ENCODE results near the gene APBB3. TPM values are rescaled to one million over a fixed set of nuclear protein-coding genes. Genes with fewer than 3 reads are reported as not detected.
A peak's percentile ranks its signal among the peaks of the same experiment; 100 is the strongest.

The APBB3 gene
- total RNA-seq, 1 donor from 2014 or later, result 47.8 TPM

DNA sequence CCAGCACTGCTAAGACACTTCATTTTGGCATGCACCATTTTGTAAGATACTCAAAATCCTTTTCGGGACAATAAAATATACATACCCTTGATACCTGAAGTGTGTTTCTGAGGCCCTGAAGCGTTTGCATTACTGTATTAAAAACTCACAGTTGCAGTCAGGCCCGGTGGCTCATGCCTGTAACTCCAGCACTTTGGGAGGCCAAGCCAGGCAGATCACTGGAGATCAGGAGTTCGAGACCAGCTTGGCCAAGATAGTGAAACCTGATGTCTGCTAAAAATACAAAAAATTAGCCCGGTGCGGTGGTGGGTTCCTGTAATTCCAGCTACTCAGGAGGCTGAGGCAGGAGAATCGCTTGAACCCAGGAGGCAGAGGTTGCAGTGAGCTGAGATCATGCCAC lies 19.4 kb downstream of the APBB3 start:
- no peak overlapping the region for H3K4me3 Mint-ChIP-seq (ENCODE audit: low read depth)
- no peak for DNase-seq (ENCODE audit: low spot score, unreplicated experiment)
- peak overlapping the region; percentile 1 for H3K27ac Mint-ChIP-seq
- H3K4me1 Mint-ChIP-seq (ENCODE audit: low read depth), result peaks cover 14% of the 10 kb centered on the region
- TF ChIP-seq, protein P1, sequence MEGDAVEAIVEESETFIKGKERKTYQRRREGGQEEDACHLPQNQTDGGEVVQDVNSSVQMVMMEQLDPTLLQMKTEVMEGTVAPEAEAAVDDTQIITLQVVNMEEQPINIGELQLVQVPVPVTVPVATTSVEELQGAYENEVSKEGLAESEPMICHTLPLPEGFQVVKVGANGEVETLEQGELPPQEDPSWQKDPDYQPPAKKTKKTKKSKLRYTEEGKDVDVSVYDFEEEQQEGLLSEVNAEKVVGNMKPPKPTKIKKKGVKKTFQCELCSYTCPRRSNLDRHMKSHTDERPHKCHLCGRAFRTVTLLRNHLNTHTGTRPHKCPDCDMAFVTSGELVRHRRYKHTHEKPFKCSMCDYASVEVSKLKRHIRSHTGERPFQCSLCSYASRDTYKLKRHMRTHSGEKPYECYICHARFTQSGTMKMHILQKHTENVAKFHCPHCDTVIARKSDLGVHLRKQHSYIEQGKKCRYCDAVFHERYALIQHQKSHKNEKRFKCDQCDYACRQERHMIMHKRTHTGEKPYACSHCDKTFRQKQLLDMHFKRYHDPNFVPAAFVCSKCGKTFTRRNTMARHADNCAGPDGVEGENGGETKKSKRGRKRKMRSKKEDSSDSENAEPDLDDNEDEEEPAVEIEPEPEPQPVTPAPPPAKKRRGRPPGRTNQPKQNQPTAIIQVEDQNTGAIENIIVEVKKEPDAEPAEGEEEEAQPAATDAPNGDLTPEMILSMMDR (IDR thresholded peaks at IDR 0.05; ENCODE audit: unreplicated experiment), result no peak
- H3K36me3 Mint-ChIP-seq (ENCODE audit: insufficient read depth), result peaks cover 13% of the 10 kb centered on the region
- no peaks in the 10 kb centered on the region for H3K9me3 Mint-ChIP-seq (ENCODE audit: low read depth)
- no peaks in the 10 kb centered on the region for H3K27me3 Mint-ChIP-seq

- no peaks in the 10 kb centered on the region for H3K9me3 Mint-ChIP-seq (ENCODE audit: low read depth)
- H3K27me3 Mint-ChIP-seq, result no peaks in the 10 kb centered on the region
- H3K4me3 Mint-ChIP-seq (ENCODE audit: low read depth), result no peak overlapping the region
- TF ChIP-seq, protein P1 (IDR thresholded peaks at IDR 0.05; ENCODE audit: unreplicated experiment), result no peak
- H3K27ac Mint-ChIP-seq, result no peak overlapping the region
- H3K36me3 Mint-ChIP-seq (ENCODE audit: insufficient read depth), result peaks cover 19% of the 10 kb centered on the region
- H3K4me1 Mint-ChIP-seq (ENCODE audit: low read depth), result peaks cover 12% of the 10 kb centered on the region
- DNase-seq (ENCODE audit: low spot score, unreplicated experiment), result no peak
These were observed 21.4 kb downstream of the APBB3 start for GRCh38 chr5:140542972-140543371.

DNA sequence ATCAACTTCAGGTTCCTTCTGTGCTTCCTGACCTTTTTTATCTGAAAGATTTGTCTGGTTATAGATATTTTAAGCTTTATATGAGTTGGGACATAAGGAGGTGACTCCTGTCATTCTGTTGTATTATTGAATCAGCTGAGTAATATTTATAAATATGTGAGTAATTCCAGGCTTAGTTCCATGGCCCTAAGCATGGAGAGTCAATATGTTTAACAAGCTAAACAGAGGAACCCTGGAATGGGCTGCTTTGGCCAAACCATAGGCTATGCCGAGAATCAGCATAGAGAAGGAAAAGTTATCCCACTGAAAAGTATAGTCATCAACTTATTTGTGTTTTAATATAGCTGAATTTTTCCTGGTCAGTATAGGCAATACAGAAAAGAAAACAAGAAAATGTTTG lies 24.2 kb downstream of the APBB3 start:
- Mint-ChIP-seq H3K27me3 (no peaks in the 10 kb centered on the region), H3K9me3 (ENCODE audit: low read depth) (no peaks in the 10 kb centered on the region), H3K4me1 (ENCODE audit: low read depth) (no peaks in the 10 kb centered on the region), H3K27ac (no peak overlapping the region), H3K36me3 (ENCODE audit: insufficient read depth) (peaks cover 26% of the 10 kb centered on the region), H3K4me3 (ENCODE audit: low read depth) (no peak overlapping the region)
- DNase-seq (ENCODE audit: low spot score, unreplicated experiment), result no peak
- TF ChIP-seq, protein P1 (IDR thresholded peaks at IDR 0.05; ENCODE audit: unreplicated experiment), result no peak

- Mint-ChIP-seq H3K27ac (no peak overlapping the region), H3K36me3 (ENCODE audit: insufficient read depth) (peaks cover 18% of the 10 kb centered on the region), H3K4me3 (ENCODE audit: low read depth) (no peak overlapping the region), H3K4me1 (ENCODE audit: low read depth) (no peaks in the 10 kb centered on the region), H3K27me3 (no peaks in the 10 kb centered on the region), H3K9me3 (ENCODE audit: low read depth) (no peaks in the 10 kb centered on the region)
- no peak for DNase-seq (ENCODE audit: low spot score, unreplicated experiment)
- TF ChIP-seq, protein P1 (IDR thresholded peaks at IDR 0.05; ENCODE audit: unreplicated experiment), result no peak
These were observed 40.4 kb downstream of the APBB3 start for GRCh38 chr5:140524003-140524402.

GRCh38 chr5:140513124-140513523 lies 51.3 kb downstream of the APBB3 start:
- Mint-ChIP-seq H3K27ac (no peak overlapping the region), H3K36me3 (ENCODE audit: insufficient read depth) (peaks cover 33% of the 10 kb centered on the region), H3K27me3 (no peaks in the 10 kb centered on the region), H3K4me1 (ENCODE audit: low read depth) (no peaks in the 10 kb centered on the region), H3K9me3 (ENCODE audit: low read depth) (no peaks in the 10 kb centered on the region), H3K4me3 (ENCODE audit: low read depth) (no peak overlapping the region)
- TF ChIP-seq, protein P1 (IDR thresholded peaks at IDR 0.05; ENCODE audit: unreplicated experiment), result no peak
- no peak for DNase-seq (ENCODE audit: low spot score, unreplicated experiment)

Data from progenitor cell of endocrine pancreas (in vitro differentiated cells).